ENCODE results near the gene ARV1.

ARV1 gene

DNA sequence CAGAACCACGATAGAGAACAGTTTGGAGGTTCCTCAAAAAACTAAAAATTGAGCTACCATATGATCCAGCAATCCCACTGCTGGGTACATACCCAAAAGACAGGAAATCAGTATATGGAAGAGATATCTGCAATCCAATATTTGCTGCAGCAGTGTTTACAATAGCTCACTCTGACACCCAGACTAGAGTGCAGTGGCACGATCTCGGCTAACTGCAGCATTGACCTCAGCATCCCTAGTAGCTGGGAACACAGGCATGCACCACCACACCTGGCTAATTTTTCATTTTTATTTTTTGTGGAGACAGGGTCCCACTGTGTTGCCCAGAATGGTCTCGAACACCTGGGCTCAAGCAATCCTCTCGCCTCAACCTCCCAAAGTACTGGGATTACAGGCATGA lies 13.4 kb upstream of the ARV1 start:
- H3K27me3 ChIP-seq (ENCODE audit: insufficient read depth, poor library complexity, severe bottlenecking) = no peaks in the 10 kb centered on the region
- H3K4me3 ChIP-seq (ENCODE audit: severe bottlenecking) = no peak overlapping the region
- H3K36me3 ChIP-seq (ENCODE audit: low read depth) = no peaks in the 10 kb centered on the region
- no peak overlapping the region for H3K27ac ChIP-seq (ENCODE audit: poor library complexity, severe bottlenecking)
- no peaks in the 10 kb centered on the region for H3K4me1 ChIP-seq (ENCODE audit: insufficient read depth, poor library complexity, severe bottlenecking)
- ATAC-seq (ENCODE audit: low read depth) (no peak), DNase-seq (ENCODE audit: low spot score) (no peak)
- H3K9me3 ChIP-seq (ENCODE audit: severe bottlenecking) = no peaks in the 10 kb centered on the region
- TF ChIP-seq, protein P1, sequence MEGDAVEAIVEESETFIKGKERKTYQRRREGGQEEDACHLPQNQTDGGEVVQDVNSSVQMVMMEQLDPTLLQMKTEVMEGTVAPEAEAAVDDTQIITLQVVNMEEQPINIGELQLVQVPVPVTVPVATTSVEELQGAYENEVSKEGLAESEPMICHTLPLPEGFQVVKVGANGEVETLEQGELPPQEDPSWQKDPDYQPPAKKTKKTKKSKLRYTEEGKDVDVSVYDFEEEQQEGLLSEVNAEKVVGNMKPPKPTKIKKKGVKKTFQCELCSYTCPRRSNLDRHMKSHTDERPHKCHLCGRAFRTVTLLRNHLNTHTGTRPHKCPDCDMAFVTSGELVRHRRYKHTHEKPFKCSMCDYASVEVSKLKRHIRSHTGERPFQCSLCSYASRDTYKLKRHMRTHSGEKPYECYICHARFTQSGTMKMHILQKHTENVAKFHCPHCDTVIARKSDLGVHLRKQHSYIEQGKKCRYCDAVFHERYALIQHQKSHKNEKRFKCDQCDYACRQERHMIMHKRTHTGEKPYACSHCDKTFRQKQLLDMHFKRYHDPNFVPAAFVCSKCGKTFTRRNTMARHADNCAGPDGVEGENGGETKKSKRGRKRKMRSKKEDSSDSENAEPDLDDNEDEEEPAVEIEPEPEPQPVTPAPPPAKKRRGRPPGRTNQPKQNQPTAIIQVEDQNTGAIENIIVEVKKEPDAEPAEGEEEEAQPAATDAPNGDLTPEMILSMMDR (IDR thresholded peaks at IDR 0.05; ENCODE audit: poor library complexity, severe bottlenecking) = no peak

DNA sequence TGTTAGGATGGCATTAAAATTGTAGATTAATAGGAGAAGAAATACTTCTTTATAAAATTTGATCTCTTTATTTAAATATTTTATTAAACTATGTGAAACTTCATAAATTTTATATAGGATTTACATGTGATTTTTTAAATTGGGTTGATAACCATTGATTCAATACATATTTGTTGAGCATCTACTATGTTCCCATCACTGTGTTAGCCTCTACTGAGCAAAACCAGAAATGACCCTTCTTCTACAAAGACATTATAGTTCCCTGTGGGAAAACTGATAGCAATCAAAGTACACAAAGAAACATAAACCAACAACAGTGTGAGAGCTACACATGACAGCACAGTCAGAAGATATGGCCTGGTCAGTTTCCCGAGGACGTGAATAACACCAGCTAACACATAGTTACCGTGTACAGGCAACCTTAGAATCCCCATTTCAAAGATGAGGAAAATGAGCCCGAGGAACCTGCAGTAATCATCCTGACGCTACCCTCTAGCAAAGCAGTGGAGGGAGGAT lies 12.5 kb upstream of the ARV1 start:
- Histone ChIP-seq H3K4me3 (ENCODE audit: severe bottlenecking) (no peak overlapping the region), H3K27ac (ENCODE audit: poor library complexity, severe bottlenecking) (no peak overlapping the region), H3K36me3 (ENCODE audit: low read depth) (no peaks in the 10 kb centered on the region), H3K9me3 (ENCODE audit: severe bottlenecking) (no peaks in the 10 kb centered on the region), H3K27me3 (ENCODE audit: insufficient read depth, poor library complexity, severe bottlenecking) (no peaks in the 10 kb centered on the region), H3K4me1 (ENCODE audit: insufficient read depth, poor library complexity, severe bottlenecking) (no peaks in the 10 kb centered on the region)
- no peak for ATAC-seq (ENCODE audit: low read depth)
- DNase-seq (ENCODE audit: low spot score) = no peak
- TF ChIP-seq, protein P1 (IDR thresholded peaks at IDR 0.05; ENCODE audit: poor library complexity, severe bottlenecking) = no peak

DNA sequence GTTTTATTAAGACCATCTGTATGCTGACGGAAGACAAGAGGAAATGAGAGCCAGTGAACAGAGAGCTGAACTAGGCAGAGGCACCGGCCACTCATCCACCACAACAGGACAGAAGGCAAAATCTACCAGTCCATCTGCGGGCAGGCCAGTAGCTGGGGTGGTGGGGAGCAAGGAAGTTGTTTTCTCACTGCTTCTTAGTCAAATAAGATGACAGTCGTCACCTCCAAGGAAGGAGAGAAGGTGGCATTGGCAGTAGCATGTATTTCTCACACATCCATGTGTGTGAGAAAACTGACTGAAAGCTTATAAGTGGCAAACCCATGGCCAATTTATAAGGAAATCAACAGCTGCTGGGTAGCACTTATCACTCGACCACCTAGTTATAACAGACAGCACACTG lies 8.5 kb upstream of the ARV1 start:
- Histone ChIP-seq H3K27me3 (ENCODE audit: insufficient read depth, poor library complexity, severe bottlenecking) (no peaks in the 10 kb centered on the region), H3K9me3 (ENCODE audit: severe bottlenecking) (no peaks in the 10 kb centered on the region), H3K4me1 (ENCODE audit: insufficient read depth, poor library complexity, severe bottlenecking) (no peaks in the 10 kb centered on the region), H3K27ac (ENCODE audit: poor library complexity, severe bottlenecking) (no peak overlapping the region), H3K36me3 (ENCODE audit: low read depth) (no peaks in the 10 kb centered on the region), H3K4me3 (ENCODE audit: severe bottlenecking) (no peak overlapping the region)
- no peak for DNase-seq (ENCODE audit: low spot score)
- ATAC-seq (ENCODE audit: low read depth) = no peak
- TF ChIP-seq, protein P1 (IDR thresholded peaks at IDR 0.05; ENCODE audit: poor library complexity, severe bottlenecking) = no peak

DNA sequence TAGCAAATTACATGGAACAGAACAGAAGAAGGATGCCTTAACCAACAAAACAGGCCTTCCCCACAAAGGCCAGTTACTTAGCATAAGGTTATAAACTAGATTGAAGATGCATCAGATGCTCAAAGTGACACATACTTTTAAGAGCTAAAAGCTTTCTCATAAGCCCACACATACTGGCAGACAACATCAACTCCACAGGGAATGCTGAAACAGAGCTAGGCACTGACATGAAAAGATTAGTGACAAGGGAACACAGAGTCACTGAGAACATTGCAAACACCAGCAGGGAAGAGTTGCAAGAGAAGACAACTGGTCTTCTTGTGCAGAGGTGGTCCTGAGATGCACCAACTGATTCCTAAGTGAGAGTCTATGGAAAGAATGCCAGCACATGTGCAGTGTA lies 7.1 kb upstream of the ARV1 start:
- DNase-seq (ENCODE audit: low spot score) (no peak), ATAC-seq (ENCODE audit: low read depth) (no peak)
- Histone ChIP-seq H3K27me3 (ENCODE audit: insufficient read depth, poor library complexity, severe bottlenecking) (no peaks in the 10 kb centered on the region), H3K4me3 (ENCODE audit: severe bottlenecking) (no peak overlapping the region), H3K4me1 (ENCODE audit: insufficient read depth, poor library complexity, severe bottlenecking) (no peaks in the 10 kb centered on the region), H3K9me3 (ENCODE audit: severe bottlenecking) (no peaks in the 10 kb centered on the region), H3K36me3 (ENCODE audit: low read depth) (no peaks in the 10 kb centered on the region), H3K27ac (ENCODE audit: poor library complexity, severe bottlenecking) (no peak overlapping the region)
- TF ChIP-seq, protein P1 (IDR thresholded peaks at IDR 0.05; ENCODE audit: poor library complexity, severe bottlenecking) = no peak

DNA sequence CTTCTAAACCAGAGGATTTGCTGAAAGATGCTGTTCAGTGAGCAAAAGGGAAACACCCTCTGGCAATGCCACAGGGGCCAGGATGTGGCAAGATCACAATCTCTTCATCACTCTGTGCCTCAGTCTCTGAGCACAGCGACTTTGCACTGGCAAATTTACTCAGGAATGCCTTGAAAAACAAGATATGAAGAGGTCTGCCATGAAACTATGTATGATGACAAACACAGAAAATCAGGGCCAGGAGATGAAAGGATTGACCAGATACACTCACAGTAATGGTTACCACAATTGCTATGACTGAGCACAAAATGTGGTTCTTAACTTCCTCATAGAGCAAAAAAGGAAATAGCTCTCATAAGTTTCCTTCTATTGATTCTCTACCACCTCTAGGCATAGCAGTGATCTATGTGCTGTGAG lies 6.0 kb upstream of the ARV1 start:
- DNase-seq (ENCODE audit: low spot score) (no peak), ATAC-seq (ENCODE audit: low read depth) (no peak)
- H3K27me3 ChIP-seq (ENCODE audit: insufficient read depth, poor library complexity, severe bottlenecking) = no peaks in the 10 kb centered on the region
- no peaks in the 10 kb centered on the region for H3K9me3 ChIP-seq (ENCODE audit: severe bottlenecking)
- H3K27ac ChIP-seq (ENCODE audit: poor library complexity, severe bottlenecking) = no peak overlapping the region
- H3K4me3 ChIP-seq (ENCODE audit: severe bottlenecking) = no peak overlapping the region
- TF ChIP-seq, protein P1 (IDR thresholded peaks at IDR 0.05; ENCODE audit: poor library complexity, severe bottlenecking) = no peak
- H3K4me1 ChIP-seq (ENCODE audit: insufficient read depth, poor library complexity, severe bottlenecking) = no peaks in the 10 kb centered on the region
- no peaks in the 10 kb centered on the region for H3K36me3 ChIP-seq (ENCODE audit: low read depth)
